Omental fat pad (tissue), 4 donors: ENCODE measurements around the gene IFT80. TPM values are rescaled to one million over a fixed set of nuclear protein-coding genes. Genes with fewer than 3 reads are reported as not detected.

Experiments
- ATAC-seq: fragments of 150-250 bp; one replicate; pipeline ENCODE4 v1.9.1; 2016; ENCODE audit warnings: mild to moderate bottlenecking, moderate library complexity; ENCODE audit not compliant: low FRiP score
- DNase-seq: peaks from one replicate; pipeline ENCODE4 v3.0.0-alpha.2; 2019; ENCODE audit warnings: low spot score
- total RNA-seq, 4 donors: library from RNA; depleted of rRNA; stranded (reverse); fragments of >200 nt; gene quantifications; one replicate each; pipeline ENCODE4 v1.1.0, GENCODE V29; 2016
- TF ChIP-seq, protein P1 (sequence below), 3 donors: fragments of 450-650 bp; IDR thresholded peaks; one replicate each; pipeline ENCODE4 v1.5.1; 2016 to 2017; ENCODE audit warnings: antibody characterized with exemption in 3 of 3, mild to moderate bottlenecking in 3 of 3, moderate library complexity in 2 of 3

IFT80 gene
- total RNA-seq, 4 donors from 2014 or later, result 13.9 to 34.5 (median 19.9) TPM

DNA sequence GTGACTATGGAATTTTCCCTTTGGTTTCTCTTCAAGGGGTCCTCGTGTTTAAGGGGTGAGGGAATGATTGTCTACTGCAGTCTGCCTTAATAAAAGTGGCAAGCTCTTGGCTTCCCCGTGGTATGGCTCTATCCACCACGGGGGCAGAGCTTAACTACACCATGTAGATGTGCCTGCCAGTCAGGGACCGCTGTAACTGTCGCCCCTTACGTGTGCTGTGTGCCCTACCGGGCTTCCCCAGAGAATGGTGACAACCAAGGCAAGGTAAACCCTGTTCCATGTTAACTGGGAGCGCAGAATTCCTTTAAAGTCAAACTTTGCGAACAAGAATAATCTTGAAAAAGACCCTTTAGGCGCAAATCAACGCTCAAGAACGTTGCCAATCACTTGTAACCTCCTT is 174.8 kb downstream of the IFT80 start:
- no peak for DNase-seq
- TF ChIP-seq, protein P1, sequence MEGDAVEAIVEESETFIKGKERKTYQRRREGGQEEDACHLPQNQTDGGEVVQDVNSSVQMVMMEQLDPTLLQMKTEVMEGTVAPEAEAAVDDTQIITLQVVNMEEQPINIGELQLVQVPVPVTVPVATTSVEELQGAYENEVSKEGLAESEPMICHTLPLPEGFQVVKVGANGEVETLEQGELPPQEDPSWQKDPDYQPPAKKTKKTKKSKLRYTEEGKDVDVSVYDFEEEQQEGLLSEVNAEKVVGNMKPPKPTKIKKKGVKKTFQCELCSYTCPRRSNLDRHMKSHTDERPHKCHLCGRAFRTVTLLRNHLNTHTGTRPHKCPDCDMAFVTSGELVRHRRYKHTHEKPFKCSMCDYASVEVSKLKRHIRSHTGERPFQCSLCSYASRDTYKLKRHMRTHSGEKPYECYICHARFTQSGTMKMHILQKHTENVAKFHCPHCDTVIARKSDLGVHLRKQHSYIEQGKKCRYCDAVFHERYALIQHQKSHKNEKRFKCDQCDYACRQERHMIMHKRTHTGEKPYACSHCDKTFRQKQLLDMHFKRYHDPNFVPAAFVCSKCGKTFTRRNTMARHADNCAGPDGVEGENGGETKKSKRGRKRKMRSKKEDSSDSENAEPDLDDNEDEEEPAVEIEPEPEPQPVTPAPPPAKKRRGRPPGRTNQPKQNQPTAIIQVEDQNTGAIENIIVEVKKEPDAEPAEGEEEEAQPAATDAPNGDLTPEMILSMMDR (IDR thresholded peaks at IDR 0.05), result no peak
- no peak for ATAC-seq

DNA sequence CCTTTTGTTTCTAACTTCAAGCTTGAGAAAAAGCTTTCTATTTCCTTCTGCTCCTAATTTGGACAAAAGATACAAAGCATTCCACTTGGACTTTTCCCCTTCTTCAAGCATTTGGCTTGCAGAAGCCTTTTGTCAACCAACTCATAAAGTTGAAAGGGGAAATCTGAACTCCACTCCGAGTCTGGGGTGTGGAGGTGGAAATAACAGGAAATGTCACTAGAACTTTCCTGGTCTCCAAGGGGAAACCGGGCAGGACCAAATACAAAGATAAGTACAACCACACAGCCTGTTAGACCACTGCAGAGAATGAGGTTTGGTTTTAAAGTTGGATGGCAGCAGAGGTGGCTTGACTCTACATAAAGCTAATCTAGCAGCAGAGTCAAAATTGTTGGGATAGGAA is 178.0 kb downstream of the IFT80 start:
- DNase-seq, result no peak
- no peak for ATAC-seq
- TF ChIP-seq, protein P1 (IDR thresholded peaks at IDR 0.05), result no peak

DNA sequence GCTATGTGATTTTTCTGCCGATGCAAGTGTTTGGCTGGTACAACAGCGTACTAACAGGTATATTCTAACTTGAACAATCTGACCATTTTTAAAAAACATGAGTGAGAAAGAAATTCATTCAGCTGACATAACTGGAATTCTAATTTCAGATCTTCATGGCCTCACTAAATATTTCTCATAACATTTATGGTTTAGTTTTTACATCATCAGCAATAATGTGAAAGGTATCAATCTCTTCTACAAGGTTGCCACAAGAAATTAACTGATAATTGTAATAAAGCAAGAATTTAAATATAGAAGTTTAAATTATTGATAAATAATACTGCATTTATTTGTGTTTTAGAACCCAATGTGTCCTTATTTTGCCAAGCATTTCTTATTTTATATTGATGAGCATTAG is 179.0 kb downstream of the IFT80 start:
- DNase-seq, result no peak
- ATAC-seq, result no peak
- TF ChIP-seq, protein P1 (IDR thresholded peaks at IDR 0.05), result no peak

DNA sequence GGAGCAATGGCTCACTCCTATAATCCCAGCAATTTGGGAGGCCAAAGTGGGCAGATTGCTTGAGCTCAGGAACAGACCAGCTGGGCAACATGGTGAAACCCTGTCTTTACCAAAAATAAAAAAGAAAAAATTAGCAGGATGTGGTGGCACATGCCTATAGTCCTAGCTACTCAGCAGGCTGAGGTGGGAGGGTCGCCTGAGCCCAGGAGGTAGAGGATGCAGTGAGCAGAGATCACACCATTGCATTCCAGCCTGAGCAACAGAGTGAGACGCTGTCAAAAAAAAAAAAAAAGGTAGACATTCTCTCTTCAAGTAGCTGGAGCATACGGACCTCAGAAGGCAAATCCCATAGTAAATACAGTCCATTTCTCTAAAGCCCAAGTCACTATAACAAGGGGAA is 180.9 kb downstream of the IFT80 start:
- ATAC-seq, result no peak
- DNase-seq, result no peak
- TF ChIP-seq, protein P1 (IDR thresholded peaks at IDR 0.05), result no peak

DNA sequence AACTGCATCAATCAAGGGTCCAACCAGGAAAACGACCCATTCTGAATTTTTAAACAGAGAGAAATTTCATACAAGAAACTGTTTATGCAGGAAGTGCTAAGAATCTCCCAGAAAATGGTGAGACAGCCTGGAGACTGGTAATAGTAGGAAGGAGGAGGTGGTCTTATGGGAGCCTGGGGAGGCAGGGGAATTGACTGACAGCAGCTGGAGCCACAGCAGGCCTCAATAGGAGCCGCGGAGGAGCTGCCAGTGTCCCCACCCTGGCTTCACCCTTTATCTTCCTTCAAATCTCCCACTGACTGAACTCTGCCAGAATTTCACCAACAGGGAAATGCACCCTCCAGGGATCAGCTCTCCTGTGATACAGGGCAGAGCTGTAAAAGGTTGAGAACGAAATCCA is 181.3 kb downstream of the IFT80 start:
- ATAC-seq (no peak), DNase-seq (no peak)
- TF ChIP-seq, protein P1 (IDR thresholded peaks at IDR 0.05), result no peak

DNA sequence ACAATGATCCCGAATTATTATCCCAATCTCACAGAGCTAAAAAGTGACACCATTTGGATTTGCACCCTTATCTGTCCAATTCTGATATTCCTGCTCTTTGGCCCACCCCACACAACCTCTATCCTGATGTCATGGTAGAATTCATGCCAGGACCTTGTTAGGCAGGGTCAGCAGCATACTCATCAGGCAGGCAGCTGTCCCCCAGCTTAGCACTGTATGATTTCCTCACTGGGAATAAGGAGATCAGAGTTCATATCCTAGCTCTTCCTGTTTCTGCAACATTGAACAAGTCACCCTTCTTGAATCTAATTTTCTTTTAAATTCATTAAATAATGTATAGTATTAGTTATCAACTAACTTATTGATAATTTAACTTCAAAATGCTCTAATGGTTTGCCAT is 185.8 kb downstream of the IFT80 start:
- no peak for ATAC-seq
- no peak for DNase-seq
- TF ChIP-seq, protein P1 (IDR thresholded peaks at IDR 0.05), result no peak

DNA sequence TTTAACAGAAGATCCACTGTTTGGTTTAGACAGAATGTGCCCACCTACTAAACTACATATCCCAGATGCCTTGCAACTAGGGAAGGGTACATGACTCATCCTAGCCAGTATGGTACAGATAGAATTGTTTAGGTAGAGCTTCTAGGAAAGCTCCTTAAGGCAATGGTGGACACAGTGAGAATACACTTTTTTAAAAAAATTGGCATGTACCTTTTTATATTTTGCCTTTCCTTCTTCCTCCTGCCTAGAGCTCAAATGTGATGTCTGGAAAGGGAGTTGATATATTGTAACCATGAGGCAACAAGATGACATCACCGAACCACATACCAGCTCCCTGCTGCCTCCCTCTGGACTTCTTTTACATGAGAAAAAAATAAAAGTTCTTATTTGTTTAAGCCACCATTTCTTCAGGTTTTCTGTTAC is 188.2 kb downstream of the IFT80 start:
- TF ChIP-seq, protein P1 (IDR thresholded peaks at IDR 0.05), result no peak

More for the DNA sequence above, 188.2 kb downstream of the IFT80 start:
- DNase-seq (no peak), ATAC-seq (no peak)
